Measurements from ENCODE around the gene GALNT8.

- TF ChIP-seq CTCF (IDR thresholded peaks at IDR 0.05) (no peak), POLR2A (IDR thresholded peaks at IDR 0.05; ENCODE audit: low read depth) (no peak), POLR2AphosphoS5 (IDR thresholded peaks at IDR 0.05) (no peak)
These were observed 55.7 kb downstream of the GALNT8 start for GRCh38 chr12:4775936-4776335.

All from esophagus muscularis mucosa (tissue), 3 donors.